Fibroblast of mammary gland (primary cell): ENCODE measurements around the gene RYR2.

Experiments
- DNase-seq: peaks from one replicate; pipeline ENCODE4 v3.0.0-alpha.2; 2010; ENCODE audit warnings: low read depth
- H3K4me3 ChIP-seq: 2 replicates; pipeline ENCODE4 v1.5.1; 2011; ENCODE audit warnings: low read depth, mild to moderate bottlenecking, low read length, moderate library complexity; ENCODE audit not compliant: control insufficient read depth
- CTCF ChIP-seq: conservative IDR thresholded peaks from 2 replicates; pipeline ENCODE4 v1.5.1; 2011; ENCODE audit warnings: low read depth, low read length, inconsistent platforms; ENCODE audit not compliant: control insufficient read depth, insufficient read depth

The RYR2 gene

DNA sequence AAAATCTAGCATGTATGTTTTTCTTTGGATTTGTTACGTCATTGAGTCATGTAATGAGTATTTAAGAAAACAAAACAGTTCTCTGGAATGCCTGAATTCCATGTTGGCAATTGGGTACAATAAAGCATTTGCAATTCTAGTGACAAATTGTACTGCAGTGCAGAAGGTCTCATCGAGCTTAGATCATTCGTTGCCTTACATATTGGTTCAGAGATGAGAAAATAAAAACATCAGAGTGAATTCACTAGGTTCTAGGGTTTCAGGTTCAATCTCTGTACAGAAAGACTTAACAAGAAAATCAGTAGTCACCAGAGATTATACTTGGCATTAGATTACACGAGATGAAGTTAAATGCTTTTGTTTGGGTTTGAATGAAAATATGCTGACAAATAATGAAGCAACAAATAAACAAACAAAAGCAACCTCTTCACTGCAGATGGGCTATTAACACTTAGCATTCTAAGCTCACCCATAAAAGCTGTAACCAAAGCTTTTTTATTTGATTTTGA, 124.7 kb downstream of the RYR2 start:
- no peak overlapping the region for H3K4me3 ChIP-seq
- TF ChIP-seq CTCF, result no peak
- DNase-seq, result no peak

GRCh38 chr1:237170149-237170548, 128.2 kb downstream of the RYR2 start:
- no peak for TF ChIP-seq CTCF
- H3K4me3 ChIP-seq, result no peak overlapping the region
- no peak for DNase-seq

DNA sequence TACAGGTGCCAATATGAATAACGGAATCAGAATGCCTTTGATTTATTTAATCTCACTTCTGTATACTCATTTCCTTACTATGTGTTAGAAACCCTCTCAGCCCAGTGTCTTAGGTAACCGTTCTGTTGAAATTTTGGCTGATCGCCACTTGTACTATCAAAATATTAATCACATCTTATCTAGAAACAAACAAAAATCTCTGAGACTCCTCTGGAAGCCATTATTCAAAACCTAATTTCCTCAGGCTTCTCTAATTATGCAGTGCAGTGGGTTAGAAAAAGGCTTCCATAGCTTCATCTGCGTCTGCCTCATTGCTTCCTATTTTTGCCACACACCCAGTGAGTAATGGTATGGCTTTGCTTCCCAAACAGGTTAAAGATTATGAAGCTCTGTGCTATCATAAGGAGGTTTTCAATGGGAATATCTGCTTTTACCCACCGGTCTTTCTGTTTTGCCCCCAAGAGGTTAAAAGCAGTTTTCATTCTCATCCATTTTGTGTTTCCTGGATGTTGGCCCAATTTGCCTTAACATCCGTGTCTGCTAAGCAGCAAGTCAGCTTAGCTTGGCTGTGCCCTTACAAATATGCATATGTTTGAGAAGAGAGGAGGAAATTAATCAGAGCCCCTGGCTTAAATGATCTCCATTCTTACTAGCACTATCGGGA, 129.6 kb downstream of the RYR2 start:
- no peak for TF ChIP-seq CTCF
- no peak for DNase-seq
- H3K4me3 ChIP-seq, result no peak overlapping the region

DNA sequence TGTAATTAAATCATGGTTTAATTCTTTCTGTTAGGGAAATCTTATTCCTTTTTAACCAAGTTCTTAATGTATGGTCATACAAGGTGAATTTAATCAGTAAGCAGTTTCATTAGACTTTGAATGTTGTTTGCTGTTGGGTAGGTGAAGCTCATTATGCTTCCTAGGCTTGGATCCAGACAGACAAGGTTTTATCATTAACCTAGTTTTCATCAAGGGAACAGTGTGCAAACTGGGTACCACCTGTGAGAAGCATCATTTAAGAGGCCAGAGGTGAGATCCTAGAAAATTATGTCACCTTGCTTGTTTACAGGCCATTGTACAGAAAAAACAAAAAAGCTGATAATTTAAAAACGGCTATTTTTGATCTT, 130.1 kb downstream of the RYR2 start:
- TF ChIP-seq CTCF, result no peak
- H3K4me3 ChIP-seq, result no peak overlapping the region
- no peak for DNase-seq

GRCh38 chr1:237179503-237179902, 137.5 kb downstream of the RYR2 start:
- DNase-seq, result no peak
- TF ChIP-seq CTCF, result no peak

DNA sequence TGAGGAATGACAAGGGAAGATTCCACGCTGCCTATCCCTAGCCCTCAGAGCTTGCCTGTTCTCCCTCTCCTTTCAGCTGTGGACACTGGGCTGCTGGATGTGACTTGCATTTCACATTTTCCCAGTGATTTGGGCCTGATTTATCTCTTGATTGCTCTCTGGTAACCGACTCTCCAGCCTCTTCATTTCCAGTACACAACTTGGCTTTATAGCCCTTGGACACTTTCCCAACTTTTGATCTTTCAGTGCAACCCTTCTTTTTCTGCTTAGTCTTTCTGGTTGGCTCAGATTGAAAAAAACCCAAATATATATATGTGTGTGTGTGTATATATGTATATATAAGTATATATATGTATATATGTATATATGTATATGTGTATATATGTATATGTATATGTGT, 138.3 kb downstream of the RYR2 start:
- TF ChIP-seq CTCF, result no peak
- no peak for DNase-seq
- H3K4me3 ChIP-seq, result no peak overlapping the region

More at GRCh38 chr1:237179503-237179902, 137.5 kb downstream of the RYR2 start:
- no peak overlapping the region for H3K4me3 ChIP-seq
